Panc1 (cell line): ENCODE data around the gene RNASE7. TPM values are rescaled to one million over a fixed set of nuclear protein-coding genes. Genes with fewer than 3 reads are reported as not detected.

Source experiments
- ATAC-seq: fragments of 200-7000 bp; cut with Tn5 transposase; 2 replicates; pipeline ENCODE4 v1.9.1; 2020; ENCODE audit warnings: mild to moderate bottlenecking, moderate library complexity
- BruUV-seq: library from RNA; stranded (reverse); fragments of 400-500 nt; replicated peaks from 2 replicates; lab custom pipeline; 2021; lab: Mats Ljungman, UMichigan
- CTCF ChIA-PET: fragments of 300-600 bp; sonication (Branson Sonifier 250); formaldehyde crosslinking; loops from one replicate; lab custom pipeline; 2022; ENCODE audit warnings: antibody characterized with exemption; lab: Charles Lee
- POLR2A ChIA-PET: fragments of 300-600 bp; sonication (Branson Sonifier 250); formaldehyde crosslinking; loops from one replicate; lab custom pipeline; 2022; ENCODE audit warnings: antibody characterized with exemption; lab: Charles Lee
- DNase-seq: peaks from one replicate; pipeline ENCODE4 v3.0.0-alpha.2; 2010; ENCODE audit warnings: low read depth, low spot score
- H3K27ac ChIP-seq: 2 replicates; pipeline ENCODE4 v1.5.1; 2011; ENCODE audit warnings: mild to moderate bottlenecking, low read length, inconsistent platforms
- H3K27me3 ChIP-seq: fragments of 200-500 bp; sonication (Bioruptor generic); 2 replicates; pipeline ENCODE4 v1.6.0; 2014; ENCODE audit warnings: low read length, inconsistent platforms; ENCODE audit not compliant: control insufficient read depth, insufficient read depth
- H3K36me3 ChIP-seq: fragments of 200-500 bp; sonication (Bioruptor generic); 2 replicates; pipeline ENCODE4 v1.5.1; 2014; ENCODE audit warnings: inconsistent platforms, mild to moderate bottlenecking, low read length, moderate library complexity; ENCODE audit not compliant: control insufficient read depth, insufficient read depth
- H3K4me1 ChIP-seq: 2 replicates; pipeline ENCODE4 v1.5.1; 2011; ENCODE audit warnings: inconsistent platforms, mild to moderate bottlenecking, low read length, moderate library complexity; ENCODE audit not compliant: control insufficient read depth, insufficient read depth
- H3K4me3 ChIP-seq, 2 experiments: 2 replicates each; pipeline ENCODE4 v1.5.1; 2011 to 2012; ENCODE audit warnings: low read depth in 2 of 2, low read length in 2 of 2, mild to moderate bottlenecking in 2 of 2, inconsistent platforms in 1 of 2, moderate library complexity in 1 of 2
- H3K9me3 ChIP-seq: fragments of 200-500 bp; sonication (Bioruptor generic); 2 replicates; pipeline ENCODE4 v1.5.1; 2014; ENCODE audit warnings: low read depth, mild to moderate bottlenecking, inconsistent platforms, low read length, moderate library complexity; ENCODE audit not compliant: control insufficient read depth, insufficient read depth
- CTCF ChIP-seq: fragments of 450-650 bp; IDR thresholded peaks from 2 replicates; pipeline ENCODE4 v1.5.1; 2017; ENCODE audit warnings: mild to moderate bottlenecking
- POLR2AphosphoS5 ChIP-seq: IDR thresholded peaks from 2 replicates; pipeline ENCODE4 v1.6.1; 2012; ENCODE audit warnings: mild to moderate bottlenecking, low read depth, low read length, moderate library complexity
- REST ChIP-seq, 2 experiments: IDR thresholded peaks; 2 replicates each; pipeline ENCODE4 v1.6.1; 2011 to 2012; ENCODE audit warnings: low read depth in 2 of 2, control low read depth in 1 of 2, low read length in 1 of 2, mild to moderate bottlenecking in 1 of 2, moderate library complexity in 1 of 2; ENCODE audit not compliant: insufficient read depth in 1 of 2
- SIN3A ChIP-seq: IDR thresholded peaks from 2 replicates; pipeline ENCODE4 v1.6.1; 2012; ENCODE audit warnings: low read depth, mild to moderate bottlenecking, low read length, moderate library complexity, borderline replicate concordance; ENCODE audit not compliant: insufficient read depth
- TCF7L2 ChIP-seq: IDR thresholded peaks from 2 replicates; pipeline ENCODE4 v1.6.1; 2011; ENCODE audit warnings: mild to moderate bottlenecking, low read depth, low read length, inconsistent platforms
- in situ Hi-C: cut with HindIII; loops from 2 replicates; pipeline ENCODE4 v1.10.0; 2016; ENCODE audit warnings: low sequenced_read_pairs, low pct_unique_long_range_greater_than_20kb
- intact Hi-C: fragments of 100-400 bp; cut with micrococcal nuclease; formaldehyde crosslinking; loops from one replicate; pipeline ENCODE4 v1.10.0; 2022; ENCODE audit not compliant: unreplicated experiment
- total RNA-seq: library from RNA; stranded (reverse); gene quantifications from one replicate; pipeline ENCODE4 v1.2.1, GENCODE V29; 2021; ENCODE audit not compliant: unreplicated experiment

Gene RNASE7
- total RNA-seq, 1 experiment from 2014 or later, result not detected

- DNase-seq (no peak), ATAC-seq (no peak; the same call in 1 of the 2 replicates)
- BruUV-seq, result no TSS peak
- H3K36me3 ChIP-seq, result no peaks in the 10 kb centered on the region
- no peaks in the 10 kb centered on the region for H3K9me3 ChIP-seq
- in situ Hi-C loops, result no loop called here
- no peaks in the 10 kb centered on the region for H3K27me3 ChIP-seq
- H3K4me3 ChIP-seq, result no peak overlapping the region
- no peaks in the 10 kb centered on the region for H3K4me1 ChIP-seq
- TF ChIP-seq CTCF, result no peak
- no peak for TF ChIP-seq POLR2AphosphoS5
- no peak for TF ChIP-seq REST (IDR thresholded peaks at IDR 0.05; ENCODE audit: insufficient read depth in 1 of 2, low read depth in 2 of 2, low read length in 1 of 2)
- no peak for TF ChIP-seq TCF7L2
- TF ChIP-seq SIN3A, result no peak
- ChIA-PET CTCF (interaction anchor here (1.2 kb wide), 1 partner anchor 72 kb away, joined by 3 read pairs; no protein-coding TSS in a partner anchor), POLR2A (no interaction called here)
- intact Hi-C loops, result no loop called here
- no peak overlapping the region for H3K27ac ChIP-seq
Observed at GRCh38 chr14:21087294-21088091, 45.3 kb downstream of the RNASE7 start.

GRCh38 chr14:21088687-21089086 is 46.5 kb downstream of the RNASE7 start:
- ATAC-seq (no peak), DNase-seq (no peak)
- no peak for TF ChIP-seq CTCF
- no peak for TF ChIP-seq POLR2AphosphoS5
- no peak for TF ChIP-seq TCF7L2
- TF ChIP-seq REST (IDR thresholded peaks at IDR 0.05; ENCODE audit: insufficient read depth in 1 of 2, low read depth in 2 of 2, low read length in 1 of 2), result no peak
- no peak for TF ChIP-seq SIN3A
- in situ Hi-C loops (no loop called here), intact Hi-C loops (no loop called here)
- Histone ChIP-seq H3K9me3 (no peaks in the 10 kb centered on the region), H3K4me1 (no peaks in the 10 kb centered on the region), H3K36me3 (no peaks in the 10 kb centered on the region), H3K27me3 (no peaks in the 10 kb centered on the region), H3K4me3 (no peak overlapping the region), H3K27ac (no peak overlapping the region)
- no TSS peak for BruUV-seq
- POLR2A ChIA-PET, result no interaction called here
- CTCF ChIA-PET, result interaction anchor here (0.7 kb wide), 1 partner anchor 20 kb away, joined by 3 read pairs; no protein-coding TSS in a partner anchor
